Neural cell (in vitro differentiated cells): ENCODE measurements around the gene PHAX. TPM values are rescaled to one million over a fixed set of nuclear protein-coding genes. Genes with fewer than 3 reads are reported as not detected.

Experiments used
- H2AFZ ChIP-seq: fragments of 200-600, 300-800 bp; sonication (generic), shearing (Covaris generic); 2 replicates; pipeline ENCODE4 v1.6.0; 2014; ENCODE audit warnings: low read depth, mild to moderate bottlenecking, antibody characterized with exemption, low read length, moderate library complexity
- H3F3A ChIP-seq: fragments of 200-600 bp; shearing (Covaris generic); 2 replicates; pipeline ENCODE4 v1.6.1; 2016; ENCODE audit warnings: mild to moderate bottlenecking, moderate library complexity, mixed read lengths, antibody characterized with exemption, low read length; ENCODE audit not compliant: insufficient read depth, poor library complexity, severe bottlenecking
- H3K27ac ChIP-seq: fragments of 200-600, 300-800 bp; sonication (generic), shearing (Covaris generic); 2 replicates; pipeline ENCODE4 v1.5.1; 2014; ENCODE audit warnings: mild to moderate bottlenecking, low read length, moderate library complexity
- H3K27me3 ChIP-seq: fragments of 300-800, 200-600 bp; sonication (generic), shearing (Covaris generic); 2 replicates; pipeline ENCODE4 v1.6.0; 2014; ENCODE audit warnings: mild to moderate bottlenecking, low read depth, low read length, moderate library complexity; ENCODE audit not compliant: insufficient read depth
- H3K36me3 ChIP-seq: fragments of 300-800, 200-600 bp; sonication (generic), shearing (Covaris generic); 2 replicates; pipeline ENCODE4 v1.5.1; 2014; ENCODE audit warnings: mild to moderate bottlenecking, antibody characterized with exemption, low read length, moderate library complexity; ENCODE audit not compliant: insufficient read depth
- H3K4me2 ChIP-seq: fragments of 300-800, 200-600 bp; sonication (generic), shearing (Covaris generic); 2 replicates; pipeline ENCODE4 v1.6.0; 2014; ENCODE audit warnings: mild to moderate bottlenecking, low read length
- H3K4me3 ChIP-seq: fragments of 300-800, 200-600 bp; sonication (generic), shearing (Covaris generic); 2 replicates; pipeline ENCODE4 v1.5.1; 2014; ENCODE audit warnings: mild to moderate bottlenecking, low read length, moderate library complexity
- H3K79me2 ChIP-seq: fragments of 200-600 bp; shearing (Covaris generic); replicated peaks from 2 replicates; pipeline ENCODE4 v1.6.0; 2014; ENCODE audit warnings: mild to moderate bottlenecking, low read length, moderate library complexity; ENCODE audit not compliant: insufficient read depth
- H3K9ac ChIP-seq: fragments of 300-800, 200-600 bp; sonication (generic), shearing (Covaris generic); 2 replicates; pipeline ENCODE4 v1.6.1; 2016; ENCODE audit warnings: mild to moderate bottlenecking, low read length, mixed read lengths
- H3K9me2 ChIP-seq: fragments of 200-600 bp; shearing (Covaris generic); 2 replicates; pipeline ENCODE4 v1.6.1; 2016; ENCODE audit warnings: mild to moderate bottlenecking, low read length, mixed read lengths; ENCODE audit not compliant: insufficient read depth
- H3K9me3 ChIP-seq: fragments of 200-600, 300-800 bp; sonication (generic), shearing (Covaris generic); 2 replicates; pipeline ENCODE4 v1.6.1; 2016; ENCODE audit warnings: mild to moderate bottlenecking, mixed run types, low read length, moderate library complexity, mixed read lengths
- H4K20me1 ChIP-seq: fragments of 200-600 bp; shearing (Covaris generic); 2 replicates; pipeline ENCODE4 v1.6.1; 2016; ENCODE audit warnings: mild to moderate bottlenecking, mixed run types; ENCODE audit not compliant: insufficient read depth
- EP300 ChIP-seq: fragments of 450-650 bp; conservative IDR thresholded peaks from 2 replicates; pipeline ENCODE4 v1.6.1; 2014; ENCODE audit warnings: antibody characterized with exemption, mild to moderate bottlenecking, moderate library complexity; ENCODE audit not compliant: poor library complexity, severe bottlenecking
- EZH2 ChIP-seq: fragments of 200-600, 300-800 bp; shearing (Covaris generic), sonication (generic); IDR thresholded peaks from 2 replicates; pipeline ENCODE4 v1.6.1; 2014; ENCODE audit warnings: antibody characterized with exemption, low read length, borderline replicate concordance, mild to moderate bottlenecking; ENCODE audit not compliant: insufficient read depth, poor library complexity, severe bottlenecking
- MXI1 ChIP-seq: fragments of 450-650 bp; conservative IDR thresholded peaks from 2 replicates; pipeline ENCODE4 v1.6.1; 2014; ENCODE audit warnings: antibody characterized with exemption, mild to moderate bottlenecking; ENCODE audit not compliant: poor library complexity, severe bottlenecking
- POLR2AphosphoS5 ChIP-seq: IDR thresholded peaks from 2 replicates; pipeline ENCODE4 v1.6.1; 2012
- RAD21 ChIP-seq: fragments of 450-650 bp; conservative IDR thresholded peaks from 2 replicates; pipeline ENCODE4 v1.6.1; 2014; ENCODE audit warnings: antibody characterized with exemption, mild to moderate bottlenecking, moderate library complexity
- SMC3 ChIP-seq: fragments of 450-650 bp; conservative IDR thresholded peaks from 2 replicates; pipeline ENCODE4 v1.6.1; 2014; ENCODE audit warnings: antibody characterized with exemption, mild to moderate bottlenecking, moderate library complexity; ENCODE audit not compliant: poor library complexity
- TAF1 ChIP-seq: IDR thresholded peaks from 2 replicates; pipeline ENCODE4 v1.6.1; 2012; ENCODE audit warnings: low read depth
- polyA plus RNA-seq: library from polyadenylated mRNA; depleted of rRNA; stranded (reverse); fragments of >200 nt; gene quantifications from 2 replicates; pipeline ENCODE4 v1.2.3, GENCODE V29; 2014
- TF ChIP-seq, protein P1 (sequence below): fragments of 450-650 bp; IDR thresholded peaks from 2 replicates; pipeline ENCODE4 v1.5.1; 2014; ENCODE audit warnings: antibody characterized with exemption, mild to moderate bottlenecking, moderate library complexity; ENCODE audit not compliant: poor library complexity, severe bottlenecking
- TF ChIP-seq, protein P2 (sequence below): IDR thresholded peaks from 2 replicates; pipeline ENCODE4 v1.6.1; 2012; ENCODE audit warnings: borderline replicate concordance

PHAX gene
- polyA plus RNA-seq, 1 donor from 2014 or later = 42.3 TPM

DNA sequence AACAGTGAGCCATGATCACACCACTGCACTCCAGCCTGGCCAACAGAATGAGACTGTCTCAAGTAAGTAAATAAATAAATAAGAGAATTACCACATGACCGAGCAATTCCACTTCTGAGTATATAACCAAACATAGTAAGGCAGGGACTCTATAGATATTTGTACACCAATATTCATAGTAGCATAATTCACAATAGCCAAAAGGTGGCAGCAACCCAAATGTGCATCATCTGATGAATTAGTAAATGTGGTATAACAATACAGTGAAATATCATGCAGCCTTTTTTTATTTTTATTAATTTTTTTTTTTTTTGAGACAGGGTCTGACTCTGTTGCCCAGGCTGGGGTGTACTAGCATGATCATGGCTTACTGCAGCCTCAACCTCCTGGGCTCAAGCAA is 38.8 kb upstream of the PHAX start:
- Histone ChIP-seq H3K9ac (no peak overlapping the region), H3K27ac (no peak overlapping the region), H3F3A (no peaks in the 10 kb centered on the region), H3K36me3 (no peaks in the 10 kb centered on the region), H3K4me2 (no peak overlapping the region), H2AFZ (no peak overlapping the region), H3K9me2 (no peaks in the 10 kb centered on the region), H3K27me3 (no peaks in the 10 kb centered on the region), H3K79me2 (no peaks in the 10 kb centered on the region), H4K20me1 (no peaks in the 10 kb centered on the region), H3K4me3 (no peak overlapping the region), H3K9me3 (no peaks in the 10 kb centered on the region)
- TF ChIP-seq MXI1 = no peak
- no peak for TF ChIP-seq EP300
- no peak for TF ChIP-seq SMC3
- no peak for TF ChIP-seq RAD21
- TF ChIP-seq POLR2AphosphoS5 = no peak
- TF ChIP-seq, protein P1, sequence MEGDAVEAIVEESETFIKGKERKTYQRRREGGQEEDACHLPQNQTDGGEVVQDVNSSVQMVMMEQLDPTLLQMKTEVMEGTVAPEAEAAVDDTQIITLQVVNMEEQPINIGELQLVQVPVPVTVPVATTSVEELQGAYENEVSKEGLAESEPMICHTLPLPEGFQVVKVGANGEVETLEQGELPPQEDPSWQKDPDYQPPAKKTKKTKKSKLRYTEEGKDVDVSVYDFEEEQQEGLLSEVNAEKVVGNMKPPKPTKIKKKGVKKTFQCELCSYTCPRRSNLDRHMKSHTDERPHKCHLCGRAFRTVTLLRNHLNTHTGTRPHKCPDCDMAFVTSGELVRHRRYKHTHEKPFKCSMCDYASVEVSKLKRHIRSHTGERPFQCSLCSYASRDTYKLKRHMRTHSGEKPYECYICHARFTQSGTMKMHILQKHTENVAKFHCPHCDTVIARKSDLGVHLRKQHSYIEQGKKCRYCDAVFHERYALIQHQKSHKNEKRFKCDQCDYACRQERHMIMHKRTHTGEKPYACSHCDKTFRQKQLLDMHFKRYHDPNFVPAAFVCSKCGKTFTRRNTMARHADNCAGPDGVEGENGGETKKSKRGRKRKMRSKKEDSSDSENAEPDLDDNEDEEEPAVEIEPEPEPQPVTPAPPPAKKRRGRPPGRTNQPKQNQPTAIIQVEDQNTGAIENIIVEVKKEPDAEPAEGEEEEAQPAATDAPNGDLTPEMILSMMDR = no peak
- TF ChIP-seq TAF1 = no peak
- TF ChIP-seq, protein P2, sequence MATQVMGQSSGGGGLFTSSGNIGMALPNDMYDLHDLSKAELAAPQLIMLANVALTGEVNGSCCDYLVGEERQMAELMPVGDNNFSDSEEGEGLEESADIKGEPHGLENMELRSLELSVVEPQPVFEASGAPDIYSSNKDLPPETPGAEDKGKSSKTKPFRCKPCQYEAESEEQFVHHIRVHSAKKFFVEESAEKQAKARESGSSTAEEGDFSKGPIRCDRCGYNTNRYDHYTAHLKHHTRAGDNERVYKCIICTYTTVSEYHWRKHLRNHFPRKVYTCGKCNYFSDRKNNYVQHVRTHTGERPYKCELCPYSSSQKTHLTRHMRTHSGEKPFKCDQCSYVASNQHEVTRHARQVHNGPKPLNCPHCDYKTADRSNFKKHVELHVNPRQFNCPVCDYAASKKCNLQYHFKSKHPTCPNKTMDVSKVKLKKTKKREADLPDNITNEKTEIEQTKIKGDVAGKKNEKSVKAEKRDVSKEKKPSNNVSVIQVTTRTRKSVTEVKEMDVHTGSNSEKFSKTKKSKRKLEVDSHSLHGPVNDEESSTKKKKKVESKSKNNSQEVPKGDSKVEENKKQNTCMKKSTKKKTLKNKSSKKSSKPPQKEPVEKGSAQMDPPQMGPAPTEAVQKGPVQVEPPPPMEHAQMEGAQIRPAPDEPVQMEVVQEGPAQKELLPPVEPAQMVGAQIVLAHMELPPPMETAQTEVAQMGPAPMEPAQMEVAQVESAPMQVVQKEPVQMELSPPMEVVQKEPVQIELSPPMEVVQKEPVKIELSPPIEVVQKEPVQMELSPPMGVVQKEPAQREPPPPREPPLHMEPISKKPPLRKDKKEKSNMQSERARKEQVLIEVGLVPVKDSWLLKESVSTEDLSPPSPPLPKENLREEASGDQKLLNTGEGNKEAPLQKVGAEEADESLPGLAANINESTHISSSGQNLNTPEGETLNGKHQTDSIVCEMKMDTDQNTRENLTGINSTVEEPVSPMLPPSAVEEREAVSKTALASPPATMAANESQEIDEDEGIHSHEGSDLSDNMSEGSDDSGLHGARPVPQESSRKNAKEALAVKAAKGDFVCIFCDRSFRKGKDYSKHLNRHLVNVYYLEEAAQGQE = no peak
- TF ChIP-seq EZH2 = no peak

DNA sequence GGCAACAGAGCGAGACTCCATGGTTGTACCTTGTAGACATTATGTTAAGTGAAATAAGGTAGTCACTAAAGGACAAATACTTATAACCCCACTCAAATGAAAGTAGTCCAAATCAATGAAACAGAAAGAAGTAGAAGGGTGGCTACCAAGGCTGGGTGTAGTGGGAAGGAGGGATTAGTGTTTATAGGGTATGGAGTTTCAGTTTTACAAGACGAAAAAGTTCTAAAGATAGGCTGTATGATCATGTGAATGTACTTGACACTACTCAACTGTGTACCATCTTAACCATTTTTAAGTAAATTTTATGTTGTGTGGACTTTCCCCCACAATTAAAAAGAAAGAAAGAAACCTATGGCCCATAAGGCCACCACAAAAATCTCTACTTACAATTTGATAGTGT is 37.9 kb upstream of the PHAX start:
- Histone ChIP-seq H3F3A (no peaks in the 10 kb centered on the region), H3K9me3 (no peaks in the 10 kb centered on the region), H3K4me3 (no peak overlapping the region), H3K36me3 (no peaks in the 10 kb centered on the region), H3K4me2 (no peak overlapping the region), H3K9me2 (no peaks in the 10 kb centered on the region), H4K20me1 (no peaks in the 10 kb centered on the region), H3K27me3 (no peaks in the 10 kb centered on the region), H3K79me2 (no peaks in the 10 kb centered on the region), H3K27ac (no peak overlapping the region), H3K9ac (no peak overlapping the region), H2AFZ (no peak overlapping the region)
- TF ChIP-seq EZH2 = no peak
- TF ChIP-seq, protein P1 = no peak
- no peak for TF ChIP-seq POLR2AphosphoS5
- TF ChIP-seq, protein P2 = no peak
- TF ChIP-seq SMC3 = no peak
- TF ChIP-seq RAD21 = no peak
- no peak for TF ChIP-seq MXI1
- no peak for TF ChIP-seq TAF1
- no peak for TF ChIP-seq EP300
